GM23338 (cell line): ENCODE results near the gene FAM89B. TPM values are rescaled to one million over a fixed set of nuclear protein-coding genes. Genes with fewer than 3 reads are reported as not detected.
A peak's percentile ranks its signal among the peaks of the same experiment; 100 is the strongest.

Experiments
- ATAC-seq: fragments of 200-7000 bp; cut with Tn5 transposase; 3 replicates; pipeline ENCODE4 v1.9.1; 2020
- DNase-seq: peaks from one replicate; pipeline ENCODE4 v3.0.0-alpha.2; 2015; ENCODE audit warnings: low spot score
- H2AFZ ChIP-seq: fragments of 200-600 bp; sonication (generic); 2 replicates; pipeline ENCODE4 v1.8.0; 2016; ENCODE audit warnings: antibody characterized with exemption, mild to moderate bottlenecking, moderate library complexity
- H3F3A ChIP-seq: fragments of 200-600 bp; sonication (generic); replicated peaks from 2 replicates; pipeline ENCODE4 v1.8.0; 2017; ENCODE audit warnings: antibody characterized with exemption, mixed run types, low read depth
- H3K27ac ChIP-seq: fragments of 200-600 bp; sonication (generic); 2 replicates; pipeline ENCODE4 v1.6.1; 2016; ENCODE audit warnings: low read depth
- H3K27me3 ChIP-seq: fragments of 200-600 bp; sonication (generic); 2 replicates; pipeline ENCODE4 v1.8.0; 2016; ENCODE audit warnings: mild to moderate bottlenecking, mixed run types, moderate library complexity; ENCODE audit not compliant: insufficient read depth
- H3K36me3 ChIP-seq: fragments of 200-600 bp; sonication (generic); 2 replicates; pipeline ENCODE4 v1.8.0; 2016; ENCODE audit warnings: mild to moderate bottlenecking; ENCODE audit not compliant: insufficient read depth
- H3K4me1 ChIP-seq: fragments of 200-600 bp; sonication (generic); 2 replicates; pipeline ENCODE4 v1.8.0; 2016; ENCODE audit warnings: mild to moderate bottlenecking, moderate library complexity; ENCODE audit not compliant: insufficient read depth
- H3K4me2 ChIP-seq: fragments of 200-600 bp; sonication (generic); 2 replicates; pipeline ENCODE4 v1.7.1; 2017; ENCODE audit warnings: mixed run types
- H3K4me3 ChIP-seq: fragments of 200-600 bp; sonication (generic); 2 replicates; pipeline ENCODE4 v1.6.1; 2016; ENCODE audit warnings: mixed run types
- H3K79me2 ChIP-seq: fragments of 200-600 bp; sonication (generic); replicated peaks from 2 replicates; pipeline ENCODE4 v1.8.0; 2017; ENCODE audit warnings: mild to moderate bottlenecking; ENCODE audit not compliant: insufficient read depth
- H3K9me2 ChIP-seq: fragments of 200-600 bp; sonication (generic); 2 replicates; pipeline ENCODE4 v1.8.0; 2017; ENCODE audit not compliant: insufficient read depth
- H4K20me1 ChIP-seq: fragments of 200-600 bp; sonication (generic); replicated peaks from 2 replicates; pipeline ENCODE4 v1.8.0; 2017; ENCODE audit warnings: mild to moderate bottlenecking; ENCODE audit not compliant: insufficient read depth
- H3K27ac Mint-ChIP-seq: 2 replicates; pipeline ENCODE4 v1.8.0; 2020; ENCODE audit warnings: inconsistent platforms, mild to moderate bottlenecking, moderate library complexity, mixed read lengths
- H3K27me3 Mint-ChIP-seq: 3 replicates; pipeline ENCODE4 v1.8.0; 2022; ENCODE audit warnings: low read depth, mild to moderate bottlenecking, moderate library complexity, mixed read lengths, inconsistent platforms; ENCODE audit not compliant: insufficient read depth, poor library complexity
- H3K36me3 Mint-ChIP-seq: 3 replicates; pipeline ENCODE4 v1.8.0; 2021; ENCODE audit warnings: low read depth, mild to moderate bottlenecking, inconsistent platforms, moderate library complexity, mixed read lengths
- H3K4me1 Mint-ChIP-seq: 3 replicates; pipeline ENCODE4 v1.8.0; 2020; ENCODE audit warnings: mild to moderate bottlenecking, inconsistent platforms, mixed read lengths
- H3K4me3 Mint-ChIP-seq: 3 replicates; pipeline ENCODE4 v1.8.0; 2021; ENCODE audit warnings: moderate library complexity, mild to moderate bottlenecking, inconsistent platforms, mixed read lengths
- H3K9me3 Mint-ChIP-seq: 3 replicates; pipeline ENCODE4 v1.8.0; 2020; ENCODE audit warnings: moderate library complexity, mild to moderate bottlenecking, inconsistent platforms, mixed read lengths
- CREB1 ChIP-seq: fragments of 250-450 bp; sonication (Bioruptor Pico); IDR thresholded peaks from 2 replicates; pipeline ENCODE4 v1.5.0; 2020; ENCODE audit warnings: low read depth, mild to moderate bottlenecking, moderate library complexity
- EZH2 ChIP-seq: fragments of 200-600 bp; sonication (generic); IDR thresholded peaks from one replicate; pipeline ENCODE4 v1.8.0; 2017; ENCODE audit warnings: antibody characterized with exemption, mild to moderate bottlenecking, low read depth; ENCODE audit not compliant: unreplicated experiment
- EZH2phosphoT487 ChIP-seq: fragments of 200-600 bp; sonication (generic); IDR thresholded peaks from one replicate; pipeline ENCODE4 v1.8.1; 2018; ENCODE audit warnings: antibody characterized with exemption; ENCODE audit not compliant: unreplicated experiment
- JUNB ChIP-seq: IDR thresholded peaks from one replicate; pipeline ENCODE4 v1.6.1; 2016; ENCODE audit warnings: antibody characterized with exemption; ENCODE audit not compliant: unreplicated experiment
- NANOG ChIP-seq: IDR thresholded peaks from 2 replicates; pipeline ENCODE4 v1.6.1; 2016; ENCODE audit warnings: antibody characterized with exemption, borderline replicate concordance
- POLR2AphosphoS5 ChIP-seq: IDR thresholded peaks from 2 replicates; pipeline ENCODE4 v1.6.1; 2016; ENCODE audit warnings: antibody characterized with exemption, low read depth
- STAT1 ChIP-seq: IDR thresholded peaks from one replicate; pipeline ENCODE4 v1.6.1; 2016; ENCODE audit warnings: antibody characterized with exemption; ENCODE audit not compliant: unreplicated experiment
- ZNF114 ChIP-seq: fragments of 250-450 bp; sonication (Bioruptor Pico); IDR thresholded peaks from 2 replicates; pipeline ENCODE4 v1.5.0; 2020; ENCODE audit warnings: mild to moderate bottlenecking, moderate library complexity
- ZNF331 ChIP-seq: fragments of 250-450 bp; sonication (Bioruptor Pico); IDR thresholded peaks from 2 replicates; pipeline ENCODE4 v1.5.0; 2020; ENCODE audit warnings: low read depth, mild to moderate bottlenecking, moderate library complexity
- polyA plus RNA-seq: library from polyadenylated mRNA; unstranded; fragments of >200 nt; fragmentation: Nextera tagmentation; extraction: Ambion mirVana; gene quantifications from 2 replicates; pipeline ENCODE4 v1.2.1, GENCODE V29; 2016
- total RNA-seq: library from RNA; depleted of rRNA; stranded (reverse); fragments of >200 nt; shearing (Covaris generic); gene quantifications from 2 replicates; pipeline ENCODE4 v1.2.3, GENCODE V29; 2014
- TF ChIP-seq, protein P1 (sequence below): IDR thresholded peaks from one replicate; pipeline ENCODE4 v1.6.1; 2018; ENCODE audit warnings: antibody characterized with exemption; ENCODE audit not compliant: unreplicated experiment
- TF ChIP-seq, protein P2 (sequence below): IDR thresholded peaks from 2 replicates; pipeline ENCODE4 v1.6.1; 2016; ENCODE audit warnings: antibody characterized with exemption
- TF ChIP-seq, protein P3 (sequence below), 2 experiments: fragments of 200-600 bp in 1 of 2; sonication (generic) in 1 of 2; conservative IDR thresholded peaks; 2 replicates each; pipeline versions ENCODE4 v1.5.1 to v1.6.1; 2016 to 2017; ENCODE audit warnings: antibody characterized with exemption in 2 of 2, low read depth in 2 of 2, mild to moderate bottlenecking in 2 of 2, moderate library complexity in 1 of 2
- TF ChIP-seq, protein P4 (sequence below): fragments of 250-450 bp; sonication (Bioruptor Pico); IDR thresholded peaks from 2 replicates; pipeline ENCODE4 v1.5.0; 2020; ENCODE audit warnings: mild to moderate bottlenecking, moderate library complexity

FAM89B gene
- total and polyA plus RNA-seq, 2 experiments from 2014 or later: 13.0 to 18.2 TPM

DNA sequence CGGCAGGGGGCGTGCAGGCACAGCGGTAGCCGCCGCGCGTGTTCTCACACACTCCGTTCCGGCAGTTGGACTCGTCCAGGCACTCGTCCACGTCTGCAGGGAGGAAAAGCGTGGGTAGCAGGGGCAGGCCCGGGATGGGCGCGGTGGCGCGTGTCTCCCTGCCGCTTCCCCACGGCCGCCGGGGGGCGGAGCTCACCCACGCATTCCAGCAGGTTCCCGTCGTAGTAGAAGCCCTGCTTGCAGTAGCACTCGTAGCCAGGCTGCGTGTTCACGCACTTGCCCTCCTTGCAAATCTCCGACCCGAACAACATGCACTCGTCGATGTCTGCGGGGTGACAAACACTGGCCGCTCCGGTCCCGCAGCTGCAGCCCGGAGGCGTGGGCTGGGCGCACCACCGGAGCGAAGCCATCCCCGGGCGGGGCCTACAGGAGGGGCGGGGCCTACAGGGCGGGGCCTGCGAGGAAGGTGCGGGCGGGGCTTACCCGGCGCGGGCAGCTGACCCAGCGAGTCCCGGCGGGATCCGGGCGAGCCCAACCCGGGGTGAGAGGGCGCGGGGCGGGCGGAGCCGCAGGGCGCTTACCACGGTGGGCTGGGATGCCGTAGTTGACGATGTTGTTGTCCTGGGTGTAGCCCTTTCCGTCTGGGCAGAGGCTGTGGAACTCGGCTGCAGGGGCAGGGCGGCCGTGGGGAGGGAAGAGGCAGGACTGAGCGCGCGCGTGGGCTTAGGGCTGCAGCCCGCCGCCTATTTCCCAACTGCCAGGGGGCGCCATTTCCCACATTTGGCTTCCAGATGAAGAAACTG is 31.8 kb upstream of the FAM89B start:
- TF ChIP-seq CREB1 (CRISPR knock-in tag) (no peak), STAT1 (no peak), EZH2phosphoT487 (no peak), ZNF331 (CRISPR knock-in tag) (no peak), POLR2AphosphoS5 (peak; percentile 70), NANOG (no peak), ZNF114 (CRISPR knock-in tag) (no peak), JUNB (no peak), EZH2 (no peak)
- TF ChIP-seq, protein P1, sequence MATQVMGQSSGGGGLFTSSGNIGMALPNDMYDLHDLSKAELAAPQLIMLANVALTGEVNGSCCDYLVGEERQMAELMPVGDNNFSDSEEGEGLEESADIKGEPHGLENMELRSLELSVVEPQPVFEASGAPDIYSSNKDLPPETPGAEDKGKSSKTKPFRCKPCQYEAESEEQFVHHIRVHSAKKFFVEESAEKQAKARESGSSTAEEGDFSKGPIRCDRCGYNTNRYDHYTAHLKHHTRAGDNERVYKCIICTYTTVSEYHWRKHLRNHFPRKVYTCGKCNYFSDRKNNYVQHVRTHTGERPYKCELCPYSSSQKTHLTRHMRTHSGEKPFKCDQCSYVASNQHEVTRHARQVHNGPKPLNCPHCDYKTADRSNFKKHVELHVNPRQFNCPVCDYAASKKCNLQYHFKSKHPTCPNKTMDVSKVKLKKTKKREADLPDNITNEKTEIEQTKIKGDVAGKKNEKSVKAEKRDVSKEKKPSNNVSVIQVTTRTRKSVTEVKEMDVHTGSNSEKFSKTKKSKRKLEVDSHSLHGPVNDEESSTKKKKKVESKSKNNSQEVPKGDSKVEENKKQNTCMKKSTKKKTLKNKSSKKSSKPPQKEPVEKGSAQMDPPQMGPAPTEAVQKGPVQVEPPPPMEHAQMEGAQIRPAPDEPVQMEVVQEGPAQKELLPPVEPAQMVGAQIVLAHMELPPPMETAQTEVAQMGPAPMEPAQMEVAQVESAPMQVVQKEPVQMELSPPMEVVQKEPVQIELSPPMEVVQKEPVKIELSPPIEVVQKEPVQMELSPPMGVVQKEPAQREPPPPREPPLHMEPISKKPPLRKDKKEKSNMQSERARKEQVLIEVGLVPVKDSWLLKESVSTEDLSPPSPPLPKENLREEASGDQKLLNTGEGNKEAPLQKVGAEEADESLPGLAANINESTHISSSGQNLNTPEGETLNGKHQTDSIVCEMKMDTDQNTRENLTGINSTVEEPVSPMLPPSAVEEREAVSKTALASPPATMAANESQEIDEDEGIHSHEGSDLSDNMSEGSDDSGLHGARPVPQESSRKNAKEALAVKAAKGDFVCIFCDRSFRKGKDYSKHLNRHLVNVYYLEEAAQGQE: no peak
- TF ChIP-seq, protein P2, sequence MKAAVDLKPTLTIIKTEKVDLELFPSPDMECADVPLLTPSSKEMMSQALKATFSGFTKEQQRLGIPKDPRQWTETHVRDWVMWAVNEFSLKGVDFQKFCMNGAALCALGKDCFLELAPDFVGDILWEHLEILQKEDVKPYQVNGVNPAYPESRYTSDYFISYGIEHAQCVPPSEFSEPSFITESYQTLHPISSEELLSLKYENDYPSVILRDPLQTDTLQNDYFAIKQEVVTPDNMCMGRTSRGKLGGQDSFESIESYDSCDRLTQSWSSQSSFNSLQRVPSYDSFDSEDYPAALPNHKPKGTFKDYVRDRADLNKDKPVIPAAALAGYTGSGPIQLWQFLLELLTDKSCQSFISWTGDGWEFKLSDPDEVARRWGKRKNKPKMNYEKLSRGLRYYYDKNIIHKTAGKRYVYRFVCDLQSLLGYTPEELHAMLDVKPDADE: no peak
- TF ChIP-seq, protein P3, sequence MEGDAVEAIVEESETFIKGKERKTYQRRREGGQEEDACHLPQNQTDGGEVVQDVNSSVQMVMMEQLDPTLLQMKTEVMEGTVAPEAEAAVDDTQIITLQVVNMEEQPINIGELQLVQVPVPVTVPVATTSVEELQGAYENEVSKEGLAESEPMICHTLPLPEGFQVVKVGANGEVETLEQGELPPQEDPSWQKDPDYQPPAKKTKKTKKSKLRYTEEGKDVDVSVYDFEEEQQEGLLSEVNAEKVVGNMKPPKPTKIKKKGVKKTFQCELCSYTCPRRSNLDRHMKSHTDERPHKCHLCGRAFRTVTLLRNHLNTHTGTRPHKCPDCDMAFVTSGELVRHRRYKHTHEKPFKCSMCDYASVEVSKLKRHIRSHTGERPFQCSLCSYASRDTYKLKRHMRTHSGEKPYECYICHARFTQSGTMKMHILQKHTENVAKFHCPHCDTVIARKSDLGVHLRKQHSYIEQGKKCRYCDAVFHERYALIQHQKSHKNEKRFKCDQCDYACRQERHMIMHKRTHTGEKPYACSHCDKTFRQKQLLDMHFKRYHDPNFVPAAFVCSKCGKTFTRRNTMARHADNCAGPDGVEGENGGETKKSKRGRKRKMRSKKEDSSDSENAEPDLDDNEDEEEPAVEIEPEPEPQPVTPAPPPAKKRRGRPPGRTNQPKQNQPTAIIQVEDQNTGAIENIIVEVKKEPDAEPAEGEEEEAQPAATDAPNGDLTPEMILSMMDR (conservative IDR thresholded peaks at IDR 0.05; ENCODE audit: low read depth in 2 of 2): peak; percentile 87 to 91
- TF ChIP-seq, protein P4, sequence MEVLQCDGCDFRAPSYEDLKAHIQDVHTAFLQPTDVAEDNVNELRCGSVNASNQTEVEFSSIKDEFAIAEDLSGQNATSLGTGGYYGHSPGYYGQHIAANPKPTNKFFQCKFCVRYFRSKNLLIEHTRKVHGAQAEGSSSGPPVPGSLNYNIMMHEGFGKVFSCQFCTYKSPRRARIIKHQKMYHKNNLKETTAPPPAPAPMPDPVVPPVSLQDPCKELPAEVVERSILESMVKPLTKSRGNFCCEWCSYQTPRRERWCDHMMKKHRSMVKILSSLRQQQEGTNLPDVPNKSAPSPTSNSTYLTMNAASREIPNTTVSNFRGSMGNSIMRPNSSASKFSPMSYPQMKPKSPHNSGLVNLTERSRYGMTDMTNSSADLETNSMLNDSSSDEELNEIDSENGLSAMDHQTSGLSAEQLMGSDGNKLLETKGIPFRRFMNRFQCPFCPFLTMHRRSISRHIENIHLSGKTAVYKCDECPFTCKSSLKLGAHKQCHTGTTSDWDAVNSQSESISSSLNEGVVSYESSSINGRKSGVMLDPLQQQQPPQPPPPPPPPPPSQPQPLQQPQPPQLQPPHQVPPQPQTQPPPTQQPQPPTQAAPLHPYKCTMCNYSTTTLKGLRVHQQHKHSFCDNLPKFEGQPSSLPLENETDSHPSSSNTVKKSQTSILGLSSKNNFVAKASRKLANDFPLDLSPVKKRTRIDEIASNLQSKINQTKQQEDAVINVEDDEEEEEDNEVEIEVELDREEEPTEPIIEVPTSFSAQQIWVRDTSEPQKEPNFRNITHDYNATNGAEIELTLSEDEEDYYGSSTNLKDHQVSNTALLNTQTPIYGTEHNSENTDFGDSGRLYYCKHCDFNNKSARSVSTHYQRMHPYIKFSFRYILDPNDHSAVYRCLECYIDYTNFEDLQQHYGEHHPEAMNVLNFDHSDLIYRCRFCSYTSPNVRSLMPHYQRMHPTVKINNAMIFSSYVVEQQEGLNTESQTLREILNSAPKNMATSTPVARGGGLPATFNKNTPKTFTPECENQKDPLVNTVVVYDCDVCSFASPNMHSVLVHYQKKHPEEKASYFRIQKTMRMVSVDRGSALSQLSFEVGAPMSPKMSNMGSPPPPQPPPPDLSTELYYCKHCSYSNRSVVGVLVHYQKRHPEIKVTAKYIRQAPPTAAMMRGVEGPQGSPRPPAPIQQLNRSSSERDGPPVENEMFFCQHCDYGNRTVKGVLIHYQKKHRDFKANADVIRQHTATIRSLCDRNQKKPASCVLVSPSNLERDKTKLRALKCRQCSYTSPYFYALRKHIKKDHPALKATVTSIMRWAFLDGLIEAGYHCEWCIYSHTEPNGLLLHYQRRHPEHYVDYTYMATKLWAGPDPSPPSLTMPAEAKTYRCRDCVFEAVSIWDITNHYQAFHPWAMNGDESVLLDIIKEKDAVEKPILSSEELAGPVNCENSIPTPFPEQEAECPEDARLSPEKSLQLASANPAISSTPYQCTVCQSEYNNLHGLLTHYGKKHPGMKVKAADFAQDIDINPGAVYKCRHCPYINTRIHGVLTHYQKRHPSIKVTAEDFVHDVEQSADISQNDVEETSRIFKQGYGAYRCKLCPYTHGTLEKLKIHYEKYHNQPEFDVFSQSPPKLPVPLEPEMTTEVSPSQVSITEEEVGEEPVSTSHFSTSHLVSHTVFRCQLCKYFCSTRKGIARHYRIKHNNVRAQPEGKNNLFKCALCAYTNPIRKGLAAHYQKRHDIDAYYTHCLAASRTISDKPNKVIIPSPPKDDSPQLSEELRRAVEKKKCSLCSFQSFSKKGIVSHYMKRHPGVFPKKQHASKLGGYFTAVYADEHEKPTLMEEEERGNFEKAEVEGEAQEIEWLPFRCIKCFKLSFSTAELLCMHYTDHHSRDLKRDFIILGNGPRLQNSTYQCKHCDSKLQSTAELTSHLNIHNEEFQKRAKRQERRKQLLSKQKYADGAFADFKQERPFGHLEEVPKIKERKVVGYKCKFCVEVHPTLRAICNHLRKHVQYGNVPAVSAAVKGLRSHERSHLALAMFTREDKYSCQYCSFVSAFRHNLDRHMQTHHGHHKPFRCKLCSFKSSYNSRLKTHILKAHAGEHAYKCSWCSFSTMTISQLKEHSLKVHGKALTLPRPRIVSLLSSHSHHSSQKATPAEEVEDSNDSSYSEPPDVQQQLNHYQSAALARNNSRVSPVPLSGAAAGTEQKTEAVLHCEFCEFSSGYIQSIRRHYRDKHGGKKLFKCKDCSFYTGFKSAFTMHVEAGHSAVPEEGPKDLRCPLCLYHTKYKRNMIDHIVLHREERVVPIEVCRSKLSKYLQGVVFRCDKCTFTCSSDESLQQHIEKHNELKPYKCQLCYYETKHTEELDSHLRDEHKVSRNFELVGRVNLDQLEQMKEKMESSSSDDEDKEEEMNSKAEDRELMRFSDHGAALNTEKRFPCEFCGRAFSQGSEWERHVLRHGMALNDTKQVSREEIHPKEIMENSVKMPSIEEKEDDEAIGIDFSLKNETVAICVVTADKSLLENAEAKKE (CRISPR knock-in tag): no peak
- Histone ChIP-seq H3K4me2 (peak overlapping the region; percentile 87), H3F3A (peaks cover 29% of the 10 kb centered on the region; the same call in 1 of the 2 replicates), H4K20me1 (no peaks in the 10 kb centered on the region), H3K9me2 (no peaks in the 10 kb centered on the region), H3K27ac (no peak overlapping the region), H3K27me3 (peaks cover 44% of the 10 kb centered on the region), H3K79me2 (no peaks in the 10 kb centered on the region), H3K4me1 (peaks cover 5% of the 10 kb centered on the region; the same call in 1 of the 2 replicates), H2AFZ (peak overlapping the region; percentile 72; the same call in 1 of the 2 replicates), H3K4me3 (peak overlapping the region; percentile 73), H3K36me3 (no peaks in the 10 kb centered on the region)
- no peak overlapping the region for H3K27ac Mint-ChIP-seq
- H3K9me3 Mint-ChIP-seq: no peaks in the 10 kb centered on the region; the same call in 2 of the 3 replicates
- H3K4me1 Mint-ChIP-seq: peaks cover 4% of the 10 kb centered on the region
- DNase-seq: peak; percentile 96
- no peaks in the 10 kb centered on the region; the same call in 1 of the 3 replicates for H3K36me3 Mint-ChIP-seq
- peaks cover 35% of the 10 kb centered on the region for H3K27me3 Mint-ChIP-seq
- H3K4me3 Mint-ChIP-seq: peak overlapping the region; percentile 77
- ATAC-seq: peak; percentile 72
